Adrenal gland (tissue), 5 donors: Measurements from ENCODE around the gene NDUFA6.
"Not testable (repeated sequence)": the region's sequence is repeated elsewhere in the genome, so short reads cannot be mapped to it uniquely, and the experiment has no call there.

Experiments
- POLR2A ChIP-seq, 2 donors: fragments of 450-650 bp; IDR thresholded peaks; one replicate each; pipeline ENCODE4 v1.6.1; 2017; ENCODE audit warnings: antibody characterized with exemption in 2 of 2, mild to moderate bottlenecking in 2 of 2, moderate library complexity in 1 of 2
- TF ChIP-seq, protein P1 (sequence below), 6 experiments: fragments of 450-650 bp in 4 of 6; fragments of 200-600 bp in 2 of 6; sonication (generic) in 1 of 6; IDR thresholded peaks; 1 replicate in 5 of 6; 2 replicates in 1 of 6; pipeline versions ENCODE4 v1.5.1 to v1.8.0; 2016 to 2021; ENCODE audit warnings: antibody characterized with exemption in 6 of 6, mild to moderate bottlenecking in 2 of 6, moderate library complexity in 1 of 6
- donor health status: DM: no; HTN: no; CAD: no.

DNA sequence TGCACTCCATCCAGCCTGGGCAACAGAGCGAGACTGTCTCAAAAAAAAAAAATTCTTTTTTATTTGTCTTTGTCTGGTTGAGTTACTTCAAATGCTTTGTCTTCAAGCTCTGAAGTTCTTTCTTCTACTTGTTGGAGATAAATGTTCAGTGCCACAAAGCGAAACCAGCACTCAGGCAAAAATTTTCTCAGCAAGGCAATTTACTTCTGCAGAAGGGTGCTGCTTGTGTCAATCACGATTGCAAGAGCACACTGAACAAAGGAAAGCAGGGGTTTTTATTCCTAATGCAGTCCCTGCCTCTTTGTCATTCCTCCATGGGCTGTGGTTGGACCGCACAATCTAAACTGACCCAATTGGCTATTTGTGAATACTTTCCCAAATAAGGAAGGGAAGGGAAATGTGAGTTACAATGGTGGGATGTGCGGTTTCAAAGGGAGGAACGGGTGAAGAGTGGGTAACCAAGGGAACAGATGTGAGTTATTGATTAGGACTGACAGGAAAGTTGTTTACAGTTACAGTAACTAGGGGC lies 13.8 kb upstream of the NDUFA6 start:
- not testable (repeated sequence) for TF ChIP-seq POLR2A (IDR thresholded peaks at IDR 0.05)
- TF ChIP-seq, protein P1, sequence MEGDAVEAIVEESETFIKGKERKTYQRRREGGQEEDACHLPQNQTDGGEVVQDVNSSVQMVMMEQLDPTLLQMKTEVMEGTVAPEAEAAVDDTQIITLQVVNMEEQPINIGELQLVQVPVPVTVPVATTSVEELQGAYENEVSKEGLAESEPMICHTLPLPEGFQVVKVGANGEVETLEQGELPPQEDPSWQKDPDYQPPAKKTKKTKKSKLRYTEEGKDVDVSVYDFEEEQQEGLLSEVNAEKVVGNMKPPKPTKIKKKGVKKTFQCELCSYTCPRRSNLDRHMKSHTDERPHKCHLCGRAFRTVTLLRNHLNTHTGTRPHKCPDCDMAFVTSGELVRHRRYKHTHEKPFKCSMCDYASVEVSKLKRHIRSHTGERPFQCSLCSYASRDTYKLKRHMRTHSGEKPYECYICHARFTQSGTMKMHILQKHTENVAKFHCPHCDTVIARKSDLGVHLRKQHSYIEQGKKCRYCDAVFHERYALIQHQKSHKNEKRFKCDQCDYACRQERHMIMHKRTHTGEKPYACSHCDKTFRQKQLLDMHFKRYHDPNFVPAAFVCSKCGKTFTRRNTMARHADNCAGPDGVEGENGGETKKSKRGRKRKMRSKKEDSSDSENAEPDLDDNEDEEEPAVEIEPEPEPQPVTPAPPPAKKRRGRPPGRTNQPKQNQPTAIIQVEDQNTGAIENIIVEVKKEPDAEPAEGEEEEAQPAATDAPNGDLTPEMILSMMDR (IDR thresholded peaks at IDR 0.05), result not testable (repeated sequence)
